Transverse colon (tissue), 4 donors: Measurements from ENCODE around the gene ATG4B.

Source experiments
- EP300 ChIP-seq: sonication (generic); formaldehyde crosslinking; IDR thresholded peaks from one replicate; pipeline ENCODE4 v1.6.1; 2017; ENCODE audit warnings: antibody characterized with exemption, low read depth
- POLR2A ChIP-seq: fragments of 450-650 bp; IDR thresholded peaks from one replicate; pipeline ENCODE4 v1.6.1; 2016; ENCODE audit warnings: antibody characterized with exemption, mild to moderate bottlenecking, moderate library complexity
- POLR2AphosphoS5 ChIP-seq, 3 donors: sonication (generic); formaldehyde crosslinking; IDR thresholded peaks; one replicate each; pipeline ENCODE4 v1.6.1; 2016; ENCODE audit warnings: antibody characterized with exemption in 3 of 3
- TF ChIP-seq, protein P1 (sequence below), 5 experiments: fragments of 200-600 bp in 3 of 5; fragments of 450-650 bp in 2 of 5; sonication (generic) in 3 of 5; IDR thresholded peaks; 1 replicate in 2 of 5; 2 replicates in 3 of 5; pipeline ENCODE4 v1.5.1; 2016 to 2017; ENCODE audit warnings: antibody characterized with exemption in 5 of 5, inconsistent platforms in 3 of 5, mild to moderate bottlenecking in 2 of 5, moderate library complexity in 1 of 5

DNA sequence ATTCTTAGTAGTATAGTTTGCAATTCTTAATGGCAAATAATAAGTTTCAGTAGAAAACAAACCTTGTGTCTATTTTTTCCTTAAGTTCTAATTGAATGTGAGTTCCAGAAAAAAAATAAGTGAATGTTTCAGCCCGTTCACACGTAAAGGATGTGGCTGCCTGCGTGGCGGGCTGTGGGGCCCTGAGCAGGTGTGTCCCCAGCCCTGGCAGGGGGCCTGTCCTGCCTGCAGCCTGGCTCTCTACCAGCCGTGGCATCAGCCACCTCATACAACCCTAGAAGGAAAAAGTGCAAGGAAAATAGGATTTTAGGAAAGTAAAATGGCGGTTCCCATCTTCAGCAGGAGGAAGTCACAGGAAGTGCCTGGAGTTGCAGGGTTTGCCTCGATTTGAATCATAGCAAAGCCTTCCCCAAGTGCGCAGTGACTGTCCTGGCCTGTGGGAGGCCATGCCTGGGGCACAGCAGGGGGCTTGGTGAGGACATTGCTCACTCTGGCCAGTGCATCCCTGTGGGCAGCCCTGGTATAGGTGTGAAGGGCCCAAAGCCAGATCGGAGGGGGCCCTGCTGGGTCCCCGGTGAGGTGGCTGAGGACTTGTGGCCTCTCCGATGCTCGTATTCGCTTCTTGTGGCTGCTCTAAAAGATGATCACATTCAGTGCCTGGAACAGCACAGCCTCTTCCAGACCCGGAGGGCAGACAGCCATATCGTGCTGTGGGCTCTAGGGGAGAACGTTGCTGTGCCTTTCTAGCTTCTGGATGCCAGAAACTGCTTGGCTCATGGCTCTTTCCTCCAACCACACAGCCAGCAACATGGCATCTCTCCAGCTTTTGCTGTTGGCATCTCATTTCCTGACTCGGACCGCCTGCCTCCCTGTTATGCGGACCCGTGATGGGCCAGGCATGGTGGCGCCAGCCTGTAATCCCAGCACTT, 36.6 kb downstream of the ATG4B start:
- TF ChIP-seq, protein P1, sequence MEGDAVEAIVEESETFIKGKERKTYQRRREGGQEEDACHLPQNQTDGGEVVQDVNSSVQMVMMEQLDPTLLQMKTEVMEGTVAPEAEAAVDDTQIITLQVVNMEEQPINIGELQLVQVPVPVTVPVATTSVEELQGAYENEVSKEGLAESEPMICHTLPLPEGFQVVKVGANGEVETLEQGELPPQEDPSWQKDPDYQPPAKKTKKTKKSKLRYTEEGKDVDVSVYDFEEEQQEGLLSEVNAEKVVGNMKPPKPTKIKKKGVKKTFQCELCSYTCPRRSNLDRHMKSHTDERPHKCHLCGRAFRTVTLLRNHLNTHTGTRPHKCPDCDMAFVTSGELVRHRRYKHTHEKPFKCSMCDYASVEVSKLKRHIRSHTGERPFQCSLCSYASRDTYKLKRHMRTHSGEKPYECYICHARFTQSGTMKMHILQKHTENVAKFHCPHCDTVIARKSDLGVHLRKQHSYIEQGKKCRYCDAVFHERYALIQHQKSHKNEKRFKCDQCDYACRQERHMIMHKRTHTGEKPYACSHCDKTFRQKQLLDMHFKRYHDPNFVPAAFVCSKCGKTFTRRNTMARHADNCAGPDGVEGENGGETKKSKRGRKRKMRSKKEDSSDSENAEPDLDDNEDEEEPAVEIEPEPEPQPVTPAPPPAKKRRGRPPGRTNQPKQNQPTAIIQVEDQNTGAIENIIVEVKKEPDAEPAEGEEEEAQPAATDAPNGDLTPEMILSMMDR (IDR thresholded peaks at IDR 0.05), result no peak
- TF ChIP-seq POLR2A (no peak), POLR2AphosphoS5 (IDR thresholded peaks at IDR 0.05) (no peak), EP300 (no peak)
